Upper lobe of right lung (tissue), 1 donor: Measurements from ENCODE around the gene VPS51. TPM values are rescaled to one million over a fixed set of nuclear protein-coding genes. Genes with fewer than 3 reads are reported as not detected.

Experiments
- ATAC-seq: fragments of 200-7000 bp; cut with Tn5 transposase; one replicate; pipeline ENCODE4 v1.9.1; 2020; ENCODE audit warnings: mild to moderate bottlenecking, moderate library complexity
- DNase-seq: peaks from one replicate; pipeline ENCODE4 v3.0.0-alpha.2; 2020
- H3K27ac ChIP-seq: fragments of 200-600 bp; one replicate; pipeline ENCODE4 v1.8.0; 2022
- H3K27me3 ChIP-seq: fragments of 200-600 bp; one replicate; pipeline ENCODE4 v1.8.0; 2022; ENCODE audit warnings: mild to moderate bottlenecking
- H3K36me3 ChIP-seq: fragments of 200-600 bp; one replicate; pipeline ENCODE4 v1.8.0; 2022
- H3K4me1 ChIP-seq: fragments of 200-600 bp; one replicate; pipeline ENCODE4 v1.8.0; 2022
- H3K4me3 ChIP-seq: fragments of 200-600 bp; one replicate; pipeline ENCODE4 v1.8.0; 2022; ENCODE audit warnings: mild to moderate bottlenecking
- H3K9me3 ChIP-seq: fragments of 200-600 bp; one replicate; pipeline ENCODE4 v1.8.0; 2022
- CTCF ChIP-seq: fragments of 200-600 bp; IDR thresholded peaks from one replicate; pipeline ENCODE4 v1.8.0; 2022; ENCODE audit warnings: antibody characterized with exemption
- intact Hi-C: fragments of 100-400 bp; cut with DNase I; formaldehyde crosslinking; loops from one replicate; pipeline ENCODE4 v1.11.0; 2022
- total RNA-seq: library from RNA; stranded (reverse); fragmentation: NEBNext Ultra II Directional; extraction: Animal tissue kit (Norgen Biotek cat#: 25700); gene quantifications from one replicate; pipeline ENCODE4 v1.2.1, GENCODE V29; 2021
- donor health status: DM: no; HTN: yes; CAD: no; lungs with severe emphysema.

The VPS51 gene
- total RNA-seq, 1 donor from 2014 or later = 101 TPM

GRCh38 chr11:65129649-65130441 is 33.8 kb downstream of the VPS51 start:
- DNase-seq = peak; percentile 52
- intact Hi-C loops = no loop called here
- Histone ChIP-seq H3K27ac (no peak overlapping the region), H3K9me3 (no peaks in the 10 kb centered on the region), H3K4me3 (no peak overlapping the region), H3K27me3 (no peaks in the 10 kb centered on the region), H3K36me3 (peaks cover 80% of the 10 kb centered on the region), H3K4me1 (peaks cover 17% of the 10 kb centered on the region)
- no peak for ATAC-seq
- no peak for TF ChIP-seq CTCF

GRCh38 chr11:65130631-65131416 is 34.8 kb downstream of the VPS51 start:
- peak; percentile 52 for DNase-seq
- intact Hi-C loops = no loop called here

DNA sequence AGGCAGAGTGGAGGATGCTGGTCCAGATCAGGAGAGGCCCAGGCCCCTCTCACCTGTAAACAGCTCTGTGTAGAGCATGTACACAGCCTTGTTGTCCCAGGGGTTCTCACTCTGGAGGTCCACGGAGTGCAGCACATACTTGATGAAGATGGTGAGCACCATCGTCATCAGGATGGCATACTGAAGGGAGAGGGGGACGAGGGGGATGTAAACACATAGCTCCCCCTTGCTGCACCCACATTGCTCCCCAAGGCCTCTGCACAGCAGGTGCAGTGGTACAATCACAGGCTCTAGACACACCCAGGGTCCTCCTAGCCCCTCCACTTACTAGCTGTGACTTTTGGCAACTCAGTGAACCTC is 35.4 kb downstream of the VPS51 start:
- DNase-seq (no peak), ATAC-seq (no peak)
- H3K9me3 ChIP-seq = no peaks in the 10 kb centered on the region
- no peak overlapping the region for H3K4me3 ChIP-seq
- H3K36me3 ChIP-seq = peaks cover 65% of the 10 kb centered on the region
- no peak overlapping the region for H3K27ac ChIP-seq
- intact Hi-C loops = no loop called here
- no peaks in the 10 kb centered on the region for H3K27me3 ChIP-seq
- no peak for TF ChIP-seq CTCF
- H3K4me1 ChIP-seq = peaks cover 24% of the 10 kb centered on the region

More at GRCh38 chr11:65130631-65131416, 34.8 kb downstream of the VPS51 start:
- no peak for TF ChIP-seq CTCF
- H3K27ac ChIP-seq = no peak overlapping the region
- peaks cover 70% of the 10 kb centered on the region for H3K36me3 ChIP-seq
- ATAC-seq = no peak
- H3K9me3 ChIP-seq = no peaks in the 10 kb centered on the region
- peaks cover 22% of the 10 kb centered on the region for H3K4me1 ChIP-seq
- no peak overlapping the region for H3K4me3 ChIP-seq
- no peaks in the 10 kb centered on the region for H3K27me3 ChIP-seq

GRCh38 chr11:65131895-65132237 is 35.9 kb downstream of the VPS51 start:
- peaks cover 60% of the 10 kb centered on the region for H3K36me3 ChIP-seq

More at GRCh38 chr11:65131895-65132237, 35.9 kb downstream of the VPS51 start:
- H3K9me3 ChIP-seq = no peaks in the 10 kb centered on the region
- intact Hi-C loops = no loop called here
- DNase-seq = no peak
- H3K4me1 ChIP-seq = peaks cover 24% of the 10 kb centered on the region
- TF ChIP-seq CTCF = no peak
- H3K27me3 ChIP-seq = no peaks in the 10 kb centered on the region
- ATAC-seq = no peak
- no peak overlapping the region for H3K27ac ChIP-seq
- H3K4me3 ChIP-seq = no peak overlapping the region
